Inflammatory macrophage treated with lipopolysaccharide for 1 hour (primary cell): Measurements from ENCODE around the gene COL12A1.

Source experiments
- DNase-seq, 2 donors: peaks; one replicate each; pipeline ENCODE4 v3.0.0-alpha.2; 2020 to 2022

The COL12A1 gene

DNA sequence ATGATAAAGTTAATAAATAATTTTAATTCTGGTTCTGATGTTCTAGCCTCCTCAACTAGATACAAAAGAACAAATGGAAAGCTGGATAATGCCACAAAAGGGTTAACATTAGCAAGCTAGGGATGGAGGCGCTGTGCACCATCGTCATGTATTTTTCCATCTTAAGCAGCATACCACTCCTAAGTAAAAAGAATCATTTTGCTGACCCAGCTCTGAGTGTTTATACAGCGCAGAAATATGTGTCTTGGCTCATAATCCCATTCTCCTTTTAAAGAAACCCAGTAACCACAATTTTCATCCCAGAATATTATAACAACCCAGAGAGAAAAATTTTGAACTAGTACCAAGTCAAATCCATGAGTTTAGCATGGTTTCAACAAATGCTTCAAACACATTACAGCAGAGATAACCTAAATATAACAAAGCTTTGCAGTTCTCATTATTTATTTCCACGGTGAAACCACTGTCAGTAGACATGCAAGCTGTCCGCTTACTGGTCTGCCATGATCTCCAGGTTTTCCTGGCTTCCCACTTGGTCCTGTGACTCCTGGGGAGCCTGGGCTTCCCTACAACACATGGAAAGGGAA lies 111.1 kb downstream of the COL12A1 start:
- DNase-seq: no peak

GRCh38 chr6:75091467-75092190 lies 114.2 kb downstream of the COL12A1 start:
- no peak for DNase-seq

DNA sequence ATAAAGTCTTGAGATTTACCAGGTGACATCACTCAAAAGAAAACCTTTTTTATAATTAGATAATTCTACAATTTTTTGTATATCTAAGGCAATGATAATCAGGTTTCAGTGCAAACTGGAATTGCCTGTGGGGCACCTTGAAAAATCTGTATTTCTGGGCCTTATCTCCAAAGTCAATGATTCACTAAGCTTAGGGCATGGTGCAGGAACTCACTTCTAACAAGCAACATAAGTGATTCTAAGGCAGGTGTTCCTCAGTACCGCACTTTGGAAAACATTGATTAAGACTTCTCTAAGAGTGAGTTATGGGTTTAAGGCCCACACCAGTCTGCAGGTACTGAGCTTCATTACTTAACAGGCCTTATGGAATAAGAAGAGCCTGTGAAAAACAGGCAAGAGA lies 115.3 kb downstream of the COL12A1 start:
- DNase-seq: no peak

DNA sequence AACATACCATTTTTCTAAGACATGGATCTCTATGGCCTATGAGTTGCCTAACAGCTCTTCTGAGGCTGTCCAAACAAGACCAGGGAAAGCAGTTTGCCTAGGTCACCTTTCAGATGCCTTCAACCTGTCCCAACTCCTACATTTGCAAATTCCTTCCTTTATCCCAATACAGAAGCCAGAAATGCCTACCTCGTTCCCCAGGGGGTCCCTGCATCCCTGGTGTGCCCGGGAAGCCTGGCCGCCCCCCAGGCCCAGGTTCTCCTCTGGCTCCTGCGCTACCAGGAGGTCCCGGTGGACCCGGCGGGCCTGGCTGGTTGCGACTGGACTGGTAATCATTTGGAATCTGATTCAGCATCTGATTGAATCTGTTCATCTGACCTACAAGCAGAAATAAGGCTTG lies 115.9 kb downstream of the COL12A1 start:
- no peak for DNase-seq

GRCh38 chr6:75089151-75089897 lies 116.5 kb downstream of the COL12A1 start:
- DNase-seq: no peak

DNA sequence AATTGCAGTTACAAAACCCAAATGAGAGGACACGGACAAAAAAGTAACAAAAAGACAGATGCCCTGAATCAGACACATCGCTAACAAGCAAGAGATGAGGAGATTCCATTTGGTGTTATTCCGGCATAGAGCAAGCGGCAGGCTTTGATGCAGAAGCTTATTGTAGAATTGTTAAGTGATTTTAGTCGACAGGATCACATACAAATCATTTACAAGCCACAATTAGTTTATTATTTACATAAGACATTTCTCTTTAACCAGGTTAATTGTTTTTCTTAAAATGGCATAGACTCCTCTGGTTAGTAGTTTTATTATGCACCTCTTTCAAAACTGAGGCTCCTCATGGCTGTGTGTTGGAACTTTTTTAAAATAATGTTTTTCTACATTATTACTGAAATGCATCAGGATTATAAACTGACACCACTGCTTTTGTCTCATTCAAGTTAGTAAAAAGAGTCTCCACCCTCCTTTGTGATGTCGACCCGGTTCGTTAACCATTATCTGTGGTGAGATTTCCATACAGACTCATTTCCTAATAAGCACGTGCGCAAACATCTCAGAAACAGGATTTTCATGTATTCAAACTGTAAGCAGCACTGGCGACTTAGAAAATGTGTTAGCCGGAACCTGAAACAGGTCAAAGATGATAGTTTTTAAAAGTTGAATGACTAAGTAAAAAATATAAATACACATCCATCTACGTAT lies 119.8 kb downstream of the COL12A1 start:
- no peak for DNase-seq

GRCh38 chr6:75084872-75085381 lies 120.9 kb downstream of the COL12A1 start:
- DNase-seq: no peak

DNA sequence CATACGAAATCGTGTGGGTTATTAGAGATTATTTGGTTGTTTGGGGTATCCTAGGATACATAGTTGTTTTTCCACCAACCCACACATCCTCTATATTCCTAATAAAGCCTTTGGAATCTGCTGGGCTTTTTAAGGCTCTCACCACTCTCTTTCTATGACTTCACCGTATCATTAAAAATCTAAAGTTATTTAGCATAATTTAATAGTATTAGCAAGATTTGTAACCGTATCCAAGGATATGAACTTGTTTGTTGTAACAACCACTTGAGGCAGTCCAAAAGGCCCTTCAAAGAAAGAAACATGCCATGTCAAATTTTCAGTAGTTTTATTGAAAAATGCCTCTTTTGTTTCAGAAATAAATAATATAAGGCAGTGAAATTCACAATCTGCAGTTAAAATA lies 121.8 kb downstream of the COL12A1 start:
- no peak for DNase-seq

GRCh38 chr6:75081921-75082320 lies 123.9 kb downstream of the COL12A1 start:
- DNase-seq: no peak

- no peak for DNase-seq
Measured at GRCh38 chr6:75081047-75081446, 124.8 kb downstream of the COL12A1 start.

- DNase-seq: no peak
Measured at GRCh38 chr6:75079589-75079988, 126.3 kb downstream of the COL12A1 start.

DNA sequence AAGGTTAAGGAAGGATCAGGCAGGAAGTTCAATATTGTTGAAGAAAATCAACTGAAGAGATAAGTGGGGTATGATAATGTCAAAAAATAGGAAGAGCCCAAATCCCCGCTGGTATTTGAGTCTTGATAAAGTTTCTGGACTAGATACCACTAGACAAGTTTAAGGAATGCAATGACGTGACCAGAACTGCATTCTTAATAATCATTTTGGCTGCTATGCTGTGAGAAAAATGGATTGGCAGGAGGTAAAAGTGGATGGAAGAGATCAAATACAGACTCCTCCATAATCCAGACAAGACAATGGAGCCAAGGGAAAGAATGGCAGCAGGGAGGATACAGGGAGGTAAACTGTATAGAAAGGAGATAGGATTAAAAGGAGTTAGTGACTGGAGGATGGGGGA lies 128.2 kb downstream of the COL12A1 start:
- DNase-seq: no peak

GRCh38 chr6:75076009-75076408 lies 129.8 kb downstream of the COL12A1 start:
- DNase-seq: no peak

DNA sequence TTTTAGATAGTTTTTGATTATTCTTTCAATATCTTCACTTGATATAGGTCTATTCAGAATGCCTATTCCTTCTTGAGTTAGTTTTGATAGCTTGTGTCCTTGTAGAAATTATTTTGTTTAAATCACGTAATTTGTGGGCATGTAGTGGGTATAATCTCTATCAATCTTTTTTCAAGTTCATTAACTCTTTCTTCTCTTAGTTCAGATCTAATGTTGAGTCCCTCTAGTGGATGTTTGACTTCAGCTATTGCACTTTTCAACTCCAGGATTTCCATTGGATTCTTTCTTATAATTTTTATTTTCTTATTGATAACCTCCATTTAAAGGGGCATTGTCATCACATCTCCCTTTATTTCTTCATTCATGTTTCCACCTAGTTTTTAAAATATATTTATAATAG lies 135.6 kb downstream of the COL12A1 start:
- DNase-seq: no peak

DNA sequence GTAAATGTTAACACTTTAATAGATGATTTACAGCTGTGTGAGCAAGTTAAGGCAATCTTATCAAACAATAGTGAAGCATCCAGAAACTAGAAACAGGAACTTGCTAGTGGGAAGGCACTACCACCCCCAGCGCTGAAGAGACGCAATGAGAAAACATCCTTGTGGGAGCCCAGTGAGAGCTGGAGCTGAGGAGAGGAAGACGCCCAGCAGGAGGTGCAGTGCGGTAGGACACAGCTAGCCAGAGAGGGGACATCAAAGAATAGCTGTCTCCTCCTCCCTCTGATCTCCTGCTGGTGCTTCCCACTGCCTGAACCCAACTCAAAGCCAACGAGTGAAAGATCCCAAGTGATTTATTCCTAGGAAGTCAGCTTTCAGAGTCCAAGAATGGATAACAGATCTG lies 140.3 kb downstream of the COL12A1 start:
- no peak for DNase-seq

- DNase-seq: no peak
Measured at GRCh38 chr6:75052491-75052890, 153.4 kb downstream of the COL12A1 start.

- DNase-seq: no peak
Measured at GRCh38 chr6:75049308-75049707, 156.5 kb downstream of the COL12A1 start.

DNA sequence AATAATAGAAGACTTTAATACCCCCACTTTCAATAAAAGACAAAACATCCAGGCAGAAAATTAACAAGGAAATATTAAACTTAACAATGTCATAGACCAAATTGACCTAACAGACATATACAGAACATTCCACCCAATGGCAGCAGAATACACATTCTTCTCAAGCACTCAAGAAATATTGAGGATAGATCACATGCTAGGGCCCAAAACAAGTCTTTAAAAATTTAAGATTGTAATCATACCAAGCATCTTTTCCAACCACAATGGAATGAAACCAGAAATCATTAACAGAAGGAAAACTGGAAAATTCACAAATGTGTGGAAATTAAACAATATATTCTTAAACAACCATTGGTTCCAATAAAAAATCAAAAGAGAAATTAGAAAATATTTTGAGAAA lies 161.0 kb downstream of the COL12A1 start:
- no peak for DNase-seq

GRCh38 chr6:75041381-75041780 lies 164.5 kb downstream of the COL12A1 start:
- no peak for DNase-seq
